ENCODE data around the gene ZNF20.

DNA sequence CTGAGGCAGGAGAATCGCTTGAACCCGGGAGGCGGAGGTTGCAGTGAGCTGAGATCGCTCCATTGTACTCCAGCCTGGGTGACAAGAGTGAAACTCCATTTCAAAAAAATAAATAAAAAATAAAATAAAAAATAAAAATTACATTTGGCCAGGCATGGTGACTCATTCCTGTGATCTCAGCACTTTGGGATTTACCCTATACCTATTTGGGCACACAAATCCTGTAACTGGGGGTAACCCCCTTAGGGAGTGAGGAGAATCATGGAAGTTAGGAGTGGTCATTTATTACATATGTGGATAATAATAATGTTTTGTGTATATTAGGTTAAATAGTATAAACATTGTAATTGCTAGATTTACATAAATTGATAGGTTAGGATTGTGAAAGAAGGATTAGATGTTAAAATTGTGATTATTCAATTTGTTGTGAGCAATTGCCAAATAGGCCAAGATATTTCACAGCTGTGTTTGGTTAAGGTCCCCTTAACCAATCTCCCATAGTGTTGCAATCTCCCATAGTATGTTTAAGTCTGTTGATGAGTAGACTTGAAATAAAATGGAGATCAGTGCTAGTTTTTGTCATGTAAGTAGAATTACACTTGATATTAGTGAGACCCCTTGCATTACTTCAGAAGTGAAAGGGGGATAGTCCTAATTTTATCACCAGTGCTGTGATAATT, 44.9 kb downstream of the ZNF20 start:
- no peak for TF ChIP-seq ZFP3 (CRISPR knock-in tag; IDR thresholded peaks at IDR 0.05)
- TF ChIP-seq CREB5 (CRISPR knock-in tag; IDR thresholded peaks at IDR 0.05; ENCODE audit: low read depth): no peak
- TF ChIP-seq RARB (CRISPR knock-in tag; IDR thresholded peaks at IDR 0.05): no peak
- TF ChIP-seq ZFP30 (CRISPR knock-in tag; IDR thresholded peaks at IDR 0.05): no peak
- no peak for TF ChIP-seq ARNTL (CRISPR knock-in tag; IDR thresholded peaks at IDR 0.05; ENCODE audit: borderline replicate concordance, low read depth)
- TF ChIP-seq ZC3H10 (CRISPR knock-in tag; IDR thresholded peaks at IDR 0.05): no peak
- TF ChIP-seq ZNF565 (CRISPR knock-in tag; conservative IDR thresholded peaks at IDR 0.05; ENCODE audit: low read depth): no peak
